Panc1 (cell line): ENCODE data around the gene FOXM1.

ENCODE experiments used
- CTCF ChIP-seq: fragments of 450-650 bp; IDR thresholded peaks from 2 replicates; pipeline ENCODE4 v1.5.1; 2017; ENCODE audit warnings: mild to moderate bottlenecking
- POLR2AphosphoS5 ChIP-seq: IDR thresholded peaks from 2 replicates; pipeline ENCODE4 v1.6.1; 2012; ENCODE audit warnings: mild to moderate bottlenecking, low read depth, low read length, moderate library complexity
- SIN3A ChIP-seq: IDR thresholded peaks from 2 replicates; pipeline ENCODE4 v1.6.1; 2012; ENCODE audit warnings: low read depth, mild to moderate bottlenecking, low read length, moderate library complexity, borderline replicate concordance; ENCODE audit not compliant: insufficient read depth
- TCF7L2 ChIP-seq: IDR thresholded peaks from 2 replicates; pipeline ENCODE4 v1.6.1; 2011; ENCODE audit warnings: mild to moderate bottlenecking, low read depth, low read length, inconsistent platforms
- TF ChIP-seq, protein P1 (sequence below), 2 experiments: IDR thresholded peaks; 2 replicates each; pipeline ENCODE4 v1.6.1; 2011 to 2012; ENCODE audit warnings: low read depth in 2 of 2, control low read depth in 1 of 2, low read length in 1 of 2, mild to moderate bottlenecking in 1 of 2, moderate library complexity in 1 of 2; ENCODE audit not compliant: insufficient read depth in 1 of 2

- TF ChIP-seq CTCF (no peak), SIN3A (no peak), POLR2AphosphoS5 (no peak), TCF7L2 (no peak)
- TF ChIP-seq, protein P1, sequence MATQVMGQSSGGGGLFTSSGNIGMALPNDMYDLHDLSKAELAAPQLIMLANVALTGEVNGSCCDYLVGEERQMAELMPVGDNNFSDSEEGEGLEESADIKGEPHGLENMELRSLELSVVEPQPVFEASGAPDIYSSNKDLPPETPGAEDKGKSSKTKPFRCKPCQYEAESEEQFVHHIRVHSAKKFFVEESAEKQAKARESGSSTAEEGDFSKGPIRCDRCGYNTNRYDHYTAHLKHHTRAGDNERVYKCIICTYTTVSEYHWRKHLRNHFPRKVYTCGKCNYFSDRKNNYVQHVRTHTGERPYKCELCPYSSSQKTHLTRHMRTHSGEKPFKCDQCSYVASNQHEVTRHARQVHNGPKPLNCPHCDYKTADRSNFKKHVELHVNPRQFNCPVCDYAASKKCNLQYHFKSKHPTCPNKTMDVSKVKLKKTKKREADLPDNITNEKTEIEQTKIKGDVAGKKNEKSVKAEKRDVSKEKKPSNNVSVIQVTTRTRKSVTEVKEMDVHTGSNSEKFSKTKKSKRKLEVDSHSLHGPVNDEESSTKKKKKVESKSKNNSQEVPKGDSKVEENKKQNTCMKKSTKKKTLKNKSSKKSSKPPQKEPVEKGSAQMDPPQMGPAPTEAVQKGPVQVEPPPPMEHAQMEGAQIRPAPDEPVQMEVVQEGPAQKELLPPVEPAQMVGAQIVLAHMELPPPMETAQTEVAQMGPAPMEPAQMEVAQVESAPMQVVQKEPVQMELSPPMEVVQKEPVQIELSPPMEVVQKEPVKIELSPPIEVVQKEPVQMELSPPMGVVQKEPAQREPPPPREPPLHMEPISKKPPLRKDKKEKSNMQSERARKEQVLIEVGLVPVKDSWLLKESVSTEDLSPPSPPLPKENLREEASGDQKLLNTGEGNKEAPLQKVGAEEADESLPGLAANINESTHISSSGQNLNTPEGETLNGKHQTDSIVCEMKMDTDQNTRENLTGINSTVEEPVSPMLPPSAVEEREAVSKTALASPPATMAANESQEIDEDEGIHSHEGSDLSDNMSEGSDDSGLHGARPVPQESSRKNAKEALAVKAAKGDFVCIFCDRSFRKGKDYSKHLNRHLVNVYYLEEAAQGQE (IDR thresholded peaks at IDR 0.05; ENCODE audit: insufficient read depth in 1 of 2, low read depth in 2 of 2, low read length in 1 of 2) = no peak
Observed at GRCh38 chr12:2919249-2919648, 42.3 kb upstream of the FOXM1 start.
